ENCODE results near the gene ZRANB3. TPM values are rescaled to one million over a fixed set of nuclear protein-coding genes. Genes with fewer than 3 reads are reported as not detected.

ZRANB3 gene
- total RNA-seq, 2 experiments from 2014 or later: 21.4 to 21.5 TPM

DNA sequence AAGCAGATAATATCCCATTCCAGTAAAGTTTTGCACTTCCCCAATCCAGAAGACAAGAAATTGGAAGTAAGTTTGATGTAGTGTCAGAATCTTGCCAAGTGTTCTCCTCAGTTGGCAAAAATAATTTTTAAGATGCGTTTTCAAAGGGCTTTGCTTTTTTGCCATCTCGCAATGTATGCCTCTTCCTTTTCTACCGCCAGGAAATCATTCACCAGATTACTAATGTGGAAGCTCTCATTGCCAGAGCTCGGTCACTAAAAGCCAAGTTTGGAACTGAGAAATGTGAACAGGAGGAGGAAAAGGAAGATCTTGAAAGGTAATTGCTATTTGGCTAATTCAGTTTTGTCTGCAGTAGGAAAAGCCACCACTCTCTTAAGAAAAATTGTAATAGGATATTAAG is 368.2 kb downstream of the ZRANB3 start:
- peak overlapping the region; percentile 20 for H3K27ac Mint-ChIP-seq
- POLR2A ChIA-PET: no interaction called here
- H3K9me3 Mint-ChIP-seq: no peaks in the 10 kb centered on the region

DNA sequence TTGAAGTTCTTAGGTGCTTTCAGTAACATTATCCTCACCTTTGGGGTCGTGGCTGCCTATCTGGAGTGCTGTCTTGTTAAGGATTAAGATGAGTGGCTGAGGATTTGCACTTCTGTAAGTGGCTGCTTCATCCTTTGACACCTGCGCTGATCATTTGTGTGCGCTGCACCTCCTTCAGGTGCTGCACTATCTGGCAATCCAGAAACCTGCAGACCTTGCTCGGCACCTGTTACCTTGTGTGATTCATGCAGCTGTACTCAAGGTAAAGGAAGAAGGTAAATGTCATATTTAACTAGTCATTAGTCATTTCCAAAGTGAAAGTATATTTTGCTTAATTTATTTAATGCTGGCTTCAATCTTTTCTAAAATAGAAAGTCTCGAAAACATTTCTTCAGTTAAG is 368.6 kb downstream of the ZRANB3 start:
- H3K9me3 Mint-ChIP-seq: no peaks in the 10 kb centered on the region
- H3K36me3 Mint-ChIP-seq (ENCODE audit: low read depth): peaks cover 28% of the 10 kb centered on the region
- no peak for ATAC-seq
- POLR2A ChIA-PET: no interaction called here
- no peaks in the 10 kb centered on the region for H3K27me3 Mint-ChIP-seq
- no peak for TF ChIP-seq CTCF (IDR thresholded peaks at IDR 0.05)
- peak overlapping the region; percentile 20 for H3K27ac Mint-ChIP-seq
- CTCF ChIA-PET: no interaction called here
- intact Hi-C loops (cut with micrococcal nuclease): no loop called here
- DNase-seq: no peak
- H3K4me1 Mint-ChIP-seq (ENCODE audit: low read depth): peaks cover 14% of the 10 kb centered on the region
- no peak overlapping the region for H3K4me3 Mint-ChIP-seq

More for the DNA sequence above, 368.2 kb downstream of the ZRANB3 start:
- intact Hi-C loops (cut with micrococcal nuclease): no loop called here
- H3K4me3 Mint-ChIP-seq: no peak overlapping the region
- H3K4me1 Mint-ChIP-seq (ENCODE audit: low read depth): peaks cover 14% of the 10 kb centered on the region
- DNase-seq (no peak), ATAC-seq (no peak)
- peaks cover 27% of the 10 kb centered on the region for H3K36me3 Mint-ChIP-seq (ENCODE audit: low read depth)
- CTCF ChIA-PET: interaction anchor here (1.5 kb wide), 1 partner anchor 11 kb away, joined by 5 read pairs; no protein-coding TSS in a partner anchor
- TF ChIP-seq CTCF (IDR thresholded peaks at IDR 0.05): no peak
- no peaks in the 10 kb centered on the region for H3K27me3 Mint-ChIP-seq

GRCh38 chr2:135159191-135159590 is 371.8 kb downstream of the ZRANB3 start:
- DNase-seq (no peak), ATAC-seq (no peak)
- no peaks in the 10 kb centered on the region for H3K9me3 Mint-ChIP-seq
- TF ChIP-seq CTCF (IDR thresholded peaks at IDR 0.05): no peak
- no peak overlapping the region for H3K4me3 Mint-ChIP-seq
- ChIA-PET POLR2A (no interaction called here), CTCF (no interaction called here)
- no peak overlapping the region for H3K27ac Mint-ChIP-seq
- H3K27me3 Mint-ChIP-seq: no peaks in the 10 kb centered on the region
- peaks cover 43% of the 10 kb centered on the region for H3K36me3 Mint-ChIP-seq (ENCODE audit: low read depth)
- intact Hi-C loops (cut with micrococcal nuclease): no loop called here
- H3K4me1 Mint-ChIP-seq (ENCODE audit: low read depth): peaks cover 26% of the 10 kb centered on the region

DNA sequence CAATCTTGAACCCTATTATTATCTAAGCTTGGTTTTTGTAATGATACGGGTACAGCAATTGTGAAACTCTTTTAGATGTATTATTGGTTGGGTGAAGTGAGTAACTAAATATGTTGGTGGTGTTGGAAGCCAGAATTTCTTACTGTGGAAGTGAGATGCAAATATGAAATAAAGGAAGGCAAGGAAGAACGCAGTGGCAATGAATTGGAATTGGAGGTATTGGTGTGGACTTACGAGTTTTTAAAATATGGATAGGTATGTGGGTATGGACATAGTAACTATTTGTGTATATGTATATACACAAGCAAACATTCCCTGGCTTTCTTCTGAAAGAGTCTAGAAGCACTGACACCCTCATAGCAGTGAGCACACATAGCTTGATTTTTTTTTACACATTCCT is 373.2 kb downstream of the ZRANB3 start:
- POLR2A ChIA-PET: no interaction called here
- Mint-ChIP-seq H3K9me3 (no peaks in the 10 kb centered on the region), H3K36me3 (ENCODE audit: low read depth) (peaks cover 46% of the 10 kb centered on the region), H3K4me1 (ENCODE audit: low read depth) (peaks cover 23% of the 10 kb centered on the region), H3K27ac (no peak overlapping the region), H3K4me3 (no peak overlapping the region), H3K27me3 (no peaks in the 10 kb centered on the region)
- intact Hi-C loops (cut with micrococcal nuclease): no loop called here
- DNase-seq (no peak), ATAC-seq (no peak)
- CTCF ChIA-PET: no interaction called here
- no peak for TF ChIP-seq CTCF (IDR thresholded peaks at IDR 0.05)

GRCh38 chr2:135154962-135155361 is 376.1 kb downstream of the ZRANB3 start:
- H3K4me1 Mint-ChIP-seq (ENCODE audit: low read depth): peaks cover 24% of the 10 kb centered on the region
- CTCF ChIA-PET: interaction anchor here (0.7 kb wide), 1 partner anchor 11 kb away, joined by 3 read pairs; no protein-coding TSS in a partner anchor
- H3K27ac Mint-ChIP-seq: no peak overlapping the region
- DNase-seq: no peak
- intact Hi-C loops (cut with micrococcal nuclease): no loop called here
- no peak for TF ChIP-seq CTCF (IDR thresholded peaks at IDR 0.05)
- H3K27me3 Mint-ChIP-seq: no peaks in the 10 kb centered on the region
- no peak overlapping the region for H3K4me3 Mint-ChIP-seq
- no peak for ATAC-seq
- POLR2A ChIA-PET: no interaction called here
- no peaks in the 10 kb centered on the region for H3K9me3 Mint-ChIP-seq
- peaks cover 62% of the 10 kb centered on the region for H3K36me3 Mint-ChIP-seq (ENCODE audit: low read depth)
